H1 (cell line): ENCODE data around the gene CFAP100. TPM values are rescaled to one million over a fixed set of nuclear protein-coding genes. Genes with fewer than 3 reads are reported as not detected.

Experiments used
- CTCF ChIA-PET: fragments of 300-600 bp; sonication (Branson Sonifier 250); formaldehyde crosslinking; loops from one replicate; lab custom pipeline; 2021; ENCODE audit not compliant: partially characterized antibody; lab: Charles Lee
- POLR2A ChIA-PET: fragments of 300-600 bp; sonication (Branson Sonifier 250); formaldehyde crosslinking; loops from one replicate; lab custom pipeline; 2021; ENCODE audit warnings: inconsistent platforms; ENCODE audit not compliant: partially characterized antibody; lab: Charles Lee
- DNase-seq, 2 experiments: peaks; one replicate each; pipeline versions ENCODE4 v3.0.0 to v3.0.0-alpha.2; 2010 to 2022; ENCODE audit warnings: low spot score in 2 of 2, low read depth in 1 of 2, mixed read lengths in 1 of 2
- FAIRE-seq: peaks from 2 replicates; lab custom pipeline; 2011; peaks lifted over from hg19 to GRCh38; lab: Jason Lieb, UNC
- H2AFZ ChIP-seq: 2 replicates; pipeline ENCODE4 v1.8.1; 2012; ENCODE audit warnings: low read length, inconsistent platforms
- H2AK5ac ChIP-seq: 2 replicates; pipeline ENCODE4 v1.6.1; 2013; ENCODE audit warnings: low read depth, low read length
- H2BK120ac ChIP-seq: replicated peaks from 2 replicates; pipeline ENCODE3; 2013; ENCODE audit warnings: low read depth, low read length, inconsistent platforms
- H2BK12ac ChIP-seq: 2 replicates; pipeline ENCODE4 v1.6.1; 2013; ENCODE audit warnings: low read depth, low read length
- H2BK15ac ChIP-seq: 2 replicates; pipeline ENCODE4 v1.6.1; 2013; ENCODE audit warnings: low read length
- H2BK20ac ChIP-seq: 2 replicates; pipeline ENCODE4 v1.6.1; 2013; ENCODE audit warnings: low read length
- H2BK5ac ChIP-seq: 2 replicates; pipeline ENCODE4 v1.6.1; 2013; ENCODE audit warnings: low read depth, low read length
- H3K14ac ChIP-seq: 2 replicates; pipeline ENCODE4 v1.6.1; 2013; ENCODE audit warnings: inconsistent platforms; ENCODE audit not compliant: insufficient read length
- H3K18ac ChIP-seq: 2 replicates; pipeline ENCODE4 v1.6.1; 2013; ENCODE audit warnings: low read length; ENCODE audit errors: extremely low read depth
- H3K23ac ChIP-seq: 2 replicates; pipeline ENCODE4 v1.6.1; 2013; ENCODE audit warnings: inconsistent platforms; ENCODE audit not compliant: insufficient read length
- H3K23me2 ChIP-seq: 2 replicates; pipeline ENCODE4 v1.6.1; 2013; ENCODE audit warnings: low read depth, low read length
- H3K27ac ChIP-seq: 2 replicates; pipeline ENCODE4 v1.6.1; 2011; ENCODE audit warnings: low read depth, low read length, inconsistent platforms
- H3K27me3 ChIP-seq, 4 experiments: replicated peaks in 1 of 4; 1 replicate in 1 of 4; 2 replicates in 3 of 4; pipeline versions ENCODE4 v1.6.1 to v1.8.1; 2011 to 2013; ENCODE audit warnings: low read length in 3 of 4, mild to moderate bottlenecking in 3 of 4, inconsistent platforms in 2 of 4, mixed read lengths in 2 of 4, moderate library complexity in 1 of 4; ENCODE audit not compliant: control insufficient read depth in 3 of 4, insufficient read depth in 3 of 4; ENCODE audit errors: extremely low read depth in 1 of 4
- H3K36me3 ChIP-seq, 4 experiments: 2 replicates each; pipeline versions ENCODE4 v1.6.1 to v1.8.1; 2011 to 2013; ENCODE audit warnings: mild to moderate bottlenecking in 4 of 4, low read length in 3 of 4, moderate library complexity in 2 of 4, control low read depth in 1 of 4, inconsistent platforms in 1 of 4; ENCODE audit not compliant: insufficient read depth in 4 of 4, control insufficient read depth in 2 of 4
- H3K4ac ChIP-seq: replicated peaks from 2 replicates; pipeline ENCODE3; 2013; ENCODE audit warnings: low read length, low read depth, mixed read lengths, inconsistent platforms; ENCODE audit not compliant: insufficient read length
- H3K4me1 ChIP-seq, 4 experiments: replicated peaks in 1 of 4; 1 replicate in 1 of 4; 2 replicates in 3 of 4; pipeline versions ENCODE4 v1.6.1 to v1.8.1; 2011 to 2013; ENCODE audit warnings: low read length in 3 of 4, inconsistent platforms in 2 of 4, mixed read lengths in 1 of 4; ENCODE audit not compliant: insufficient read depth in 4 of 4, control insufficient read depth in 3 of 4
- H3K4me2 ChIP-seq, 2 experiments: 2 replicates each; pipeline versions ENCODE4 v1.6.1 to v1.8.1; 2011 to 2013; ENCODE audit warnings: low read depth in 2 of 2, low read length in 2 of 2, control low read depth in 1 of 2, inconsistent platforms in 1 of 2, mild to moderate bottlenecking in 1 of 2; ENCODE audit not compliant: insufficient read depth in 1 of 2
- H3K4me3 ChIP-seq, 4 experiments: fragments of 200-600, 300-600 bp in 1 of 4; sonication (generic), shearing (Covaris generic), sonication (Bioruptor Twin) in 1 of 4; 2 replicates each; pipeline versions ENCODE4 v1.5.1 to v1.8.1; 2011 to 2016; ENCODE audit warnings: low read length in 4 of 4, low read depth in 3 of 4, control low read depth in 2 of 4, inconsistent platforms in 2 of 4, mild to moderate bottlenecking in 2 of 4, mixed read lengths in 1 of 4, moderate library complexity in 1 of 4; ENCODE audit not compliant: insufficient read depth in 2 of 4; ENCODE audit errors: extremely low read depth in 1 of 4
- H3K56ac ChIP-seq: replicated peaks from 2 replicates; pipeline ENCODE3; 2013; ENCODE audit warnings: low read depth, mild to moderate bottlenecking, mixed read lengths, low read length, inconsistent platforms; ENCODE audit not compliant: insufficient read length
- H3K79me1 ChIP-seq: 2 replicates; pipeline ENCODE4 v1.6.1; 2013; ENCODE audit warnings: low read depth, low read length, control low read depth
- H3K79me2 ChIP-seq, 2 experiments: 2 replicates each; pipeline versions ENCODE4 v1.6.1 to v1.8.1; 2012 to 2013; ENCODE audit warnings: low read length in 2 of 2, mild to moderate bottlenecking in 2 of 2, inconsistent platforms in 1 of 2; ENCODE audit not compliant: insufficient read depth in 2 of 2, control insufficient read depth in 1 of 2
- H3K9ac ChIP-seq, 4 experiments: replicated peaks in 1 of 4; 1 replicate in 1 of 4; 2 replicates in 3 of 4; pipeline versions ENCODE4 v1.6.1 to v1.8.1; 2011 to 2013; ENCODE audit warnings: low read depth in 3 of 4, low read length in 3 of 4, control low read depth in 2 of 4, mild to moderate bottlenecking in 2 of 4, moderate library complexity in 2 of 4, inconsistent platforms in 1 of 4; ENCODE audit errors: extremely low read depth in 1 of 4
- H3K9me3 ChIP-seq, 2 experiments: 2 replicates each; pipeline versions ENCODE4 v1.6.1 to v1.8.1; 2012 to 2013; ENCODE audit warnings: mild to moderate bottlenecking in 2 of 2, moderate library complexity in 2 of 2, control low read depth in 1 of 2, inconsistent platforms in 1 of 2, low read depth in 1 of 2, low read length in 1 of 2, mixed read lengths in 1 of 2; ENCODE audit not compliant: insufficient read depth in 2 of 2
- H4K20me1 ChIP-seq, 2 experiments: replicated peaks in 1 of 2; 2 replicates each; pipeline versions ENCODE3 to v1.8.1; 2011 to 2013; ENCODE audit warnings: inconsistent platforms in 2 of 2, low read length in 2 of 2, mild to moderate bottlenecking in 1 of 2; ENCODE audit not compliant: insufficient read depth in 2 of 2, control insufficient read depth in 1 of 2
- H4K5ac ChIP-seq: 2 replicates; pipeline ENCODE4 v1.6.1; 2013; ENCODE audit warnings: low read length, low read depth, mixed read lengths, inconsistent platforms; ENCODE audit not compliant: insufficient read length
- H4K8ac ChIP-seq: 2 replicates; pipeline ENCODE4 v1.8.0; 2013; ENCODE audit warnings: mild to moderate bottlenecking, moderate library complexity, low read length, inconsistent platforms; ENCODE audit not compliant: insufficient read depth; ENCODE audit errors: extremely low read depth
- H4K91ac ChIP-seq: replicated peaks from 2 replicates; pipeline ENCODE3; 2013; ENCODE audit warnings: low read length, mixed read lengths, inconsistent platforms; ENCODE audit not compliant: insufficient read length
- ATF3 ChIP-seq: IDR thresholded peaks from 2 replicates; pipeline ENCODE4 v1.6.1; 2011; ENCODE audit warnings: low read depth, mild to moderate bottlenecking, low read length; ENCODE audit not compliant: insufficient read depth
- CEBPB ChIP-seq: IDR thresholded peaks from 2 replicates; pipeline ENCODE4 v1.6.1; 2012; ENCODE audit warnings: low read depth, low read length
- CTBP2 ChIP-seq: IDR thresholded peaks from 2 replicates; pipeline ENCODE4 v1.7.0; 2011; ENCODE audit warnings: borderline replicate concordance, mild to moderate bottlenecking, moderate library complexity, mixed read lengths, low read length; ENCODE audit not compliant: insufficient read depth, insufficient read length
- EP300 ChIP-seq, 2 experiments: IDR thresholded peaks; 1 replicate in 1 of 2; 2 replicates in 1 of 2; pipeline ENCODE4 v1.6.1; 2011 to 2012; ENCODE audit warnings: low read depth in 2 of 2, low read length in 2 of 2, mild to moderate bottlenecking in 2 of 2, borderline replicate concordance in 1 of 2, inconsistent platforms in 1 of 2, moderate library complexity in 1 of 2
- HDAC2 ChIP-seq, 2 experiments: fragments of 300-600 bp in 1 of 2; sonication (generic) in 1 of 2; IDR thresholded peaks; 2 replicates each; pipeline ENCODE4 v1.6.1; 2011 to 2012; ENCODE audit warnings: low read depth in 2 of 2, low read length in 2 of 2, mild to moderate bottlenecking in 2 of 2, moderate library complexity in 2 of 2, borderline replicate concordance in 1 of 2, inconsistent platforms in 1 of 2
- KDM4A ChIP-seq: IDR thresholded peaks from one replicate; pipeline ENCODE4 v1.7.1; 2012; ENCODE audit warnings: low read depth, mild to moderate bottlenecking, moderate library complexity, low read length, inconsistent platforms; ENCODE audit not compliant: severe bottlenecking
- KDM5A ChIP-seq: fragments of 200-600 bp; IDR thresholded peaks from 2 replicates; pipeline ENCODE4 v1.7.1; 2012; ENCODE audit warnings: mild to moderate bottlenecking, low read length, inconsistent platforms, mixed read lengths
- PHF8 ChIP-seq: fragments of 200-600 bp; sonication (generic); conservative IDR thresholded peaks from 2 replicates; pipeline ENCODE4 v1.7.1; 2012; ENCODE audit warnings: low read depth, mild to moderate bottlenecking, inconsistent platforms, low read length, moderate library complexity
- RFX5 ChIP-seq: IDR thresholded peaks from 2 replicates; pipeline ENCODE4 v1.6.1; 2011; ENCODE audit warnings: low read depth, low read length, improper control_type of control experiment, borderline replicate concordance
- SIN3A ChIP-seq, 2 experiments: IDR thresholded peaks in 1 of 2; conservative IDR thresholded peaks in 1 of 2; 2 replicates each; pipeline ENCODE4 v1.6.1; 2011 to 2012; ENCODE audit warnings: low read length in 2 of 2, improper control_type of control experiment in 1 of 2, low read depth in 1 of 2, mild to moderate bottlenecking in 1 of 2
- TAF1 ChIP-seq: IDR thresholded peaks from 2 replicates; pipeline ENCODE4 v1.6.1; 2011; ENCODE audit warnings: mild to moderate bottlenecking, low read depth, low read length
- ZNF274 ChIP-seq: IDR thresholded peaks from 2 replicates; pipeline ENCODE4 v1.7.0; 2012; ENCODE audit warnings: low read length, borderline replicate concordance; ENCODE audit errors: extremely low read depth
- WGBS, 2 experiments: shearing (Covaris generic) in 1 of 2; methylation state at CpG; one replicate each; pipeline versions ENCODE4 v1.1.6 to v1.1.7; 2013 to 2015; ENCODE audit warnings: low lambda C conversion rate in 2 of 2, mixed read lengths in 2 of 2, inconsistent platforms in 1 of 2, low coverage in 1 of 2, missing lambda C conversion rate in 1 of 2; ENCODE audit not compliant: insufficient replicate concordance in 2 of 2, insufficient coverage in 1 of 2, insufficient read length in 1 of 2; ENCODE audit errors: extremely low coverage in 1 of 2, missing lambda C conversion rate in 1 of 2; 5-methylcytosine and 5-hydroxymethylcytosine counted together
- polyA plus RNA-seq, 7 experiments: library from polyadenylated mRNA; depleted of rRNA in 3 of 7; stranded (reverse) in 5 of 7; unstranded in 2 of 7; fragments of >200 nt in 5 of 7; fragments of 200-250 nt in 2 of 7; gene quantifications; 1 replicate in 5 of 7; 2 replicates in 1 of 7; 4 replicates in 1 of 7; pipeline versions ENCODE4 v1.2.1 to v1.2.3, GENCODE V29; 2011 to 2013; ENCODE audit warnings: missing spikeins in 2 of 7, mixed read lengths in 2 of 7
- total RNA-seq: library from RNA; stranded (reverse); fragmentation: NEBNext Ultra II Directional; extraction: Animal tissue kit (Norgen Biotek cat#: 25700); gene quantifications from 2 replicates; pipeline ENCODE4 v1.2.1, GENCODE V29; 2021

The CFAP100 gene
- total and polyA plus RNA-seq, 2 of the 8 experiments (the other 6 are each of a cell fraction or from before 2014, with no cell fraction given), result 0.17 TPM; not detected in 1

GRCh38 chr3:126469479-126469878 lies 74.8 kb downstream of the CFAP100 start:
- Histone ChIP-seq H2BK15ac (no peak overlapping the region), H3K9me3 (no peaks in the 10 kb centered on the region), H3K27me3 (no peaks in the 10 kb centered on the region), H4K91ac (no peak overlapping the region), H2BK12ac (no peak overlapping the region), H2BK20ac (no peak overlapping the region), H3K4ac (no peak overlapping the region), H2AFZ (no peak overlapping the region), H3K23ac (no peak overlapping the region), H2BK120ac (no peak overlapping the region), H4K5ac (no peak overlapping the region), H3K4me1 (peaks cover 2 to 16% (median 7%) of the 10 kb centered on the region in 4 experiments; a peak in 4 of 7 replicates), H3K56ac (no peak overlapping the region), H2AK5ac (no peak overlapping the region), H3K14ac (no peak overlapping the region), H3K79me1 (peaks cover 12% of the 10 kb centered on the region), H3K4me2 (no peak overlapping the region), H3K79me2 (peaks cover 0 to 50% of the 10 kb centered on the region in 2 experiments; a peak in 2 of 4 replicates), H3K18ac (no peak overlapping the region), H4K20me1 (peaks cover 19 to 25% of the 10 kb centered on the region in 2 experiments), H3K27ac (no peak overlapping the region), H3K36me3 (peaks cover 25 to 67% (median 51%) of the 10 kb centered on the region in 4 experiments), H2BK5ac (no peak overlapping the region), H3K4me3 (no peak overlapping the region), H3K23me2 (peaks cover 3% of the 10 kb centered on the region), H4K8ac (no peak overlapping the region), H3K9ac (no peak overlapping the region)
- POLR2A ChIA-PET, result interaction anchor here (0.6 kb wide), 1 partner anchor 185 kb away, joined by 3 read pairs; no protein-coding TSS in a partner anchor
- CTCF ChIA-PET, result interaction anchor here (0.8 kb wide), 1 partner anchor 13 kb away, joined by 3 read pairs; no protein-coding TSS in a partner anchor
- WGBS, 2 experiments, result 92% methylated on average over 11 of the region's 11 CpGs; no CpG with 5 or more reads in 1 of the 2 experiments
- FAIRE-seq (no peak), DNase-seq (no peak)
- TF ChIP-seq KDM5A (no peak), CTBP2 (no peak), SIN3A (conservative IDR thresholded peaks at IDR 0.05 in 1 of 2, IDR thresholded peaks at IDR 0.05 in 1 of 2; ENCODE audit: low read depth in 1 of 2, low read length in 2 of 2) (no peak), HDAC2 (IDR thresholded peaks at IDR 0.05; ENCODE audit: borderline replicate concordance in 1 of 2, low read depth in 2 of 2, low read length in 2 of 2) (no peak), EP300 (IDR thresholded peaks at IDR 0.05; ENCODE audit: borderline replicate concordance in 1 of 2, low read depth in 2 of 2, low read length in 2 of 2) (no peak), KDM4A (no peak), RFX5 (no peak), ZNF274 (no peak), CEBPB (no peak), PHF8 (no peak), TAF1 (no peak), ATF3 (no peak)
